Body of pancreas (tissue), 4 donors: Measurements from ENCODE around the gene GPRIN1.

ENCODE experiments used
- POLR2A ChIP-seq, 3 donors: fragments of 450-650 bp; IDR thresholded peaks; one replicate each; pipeline ENCODE4 v1.6.1; 2016; ENCODE audit warnings: antibody characterized with exemption in 3 of 3, mild to moderate bottlenecking in 2 of 3
- TF ChIP-seq, protein P1 (sequence below), 7 experiments: fragments of 450-650 bp in 4 of 7; fragments of 200-600 bp in 3 of 7; sonication (generic) in 3 of 7; IDR thresholded peaks; one replicate each; pipeline ENCODE4 v1.5.1; 2016 to 2019; ENCODE audit warnings: antibody characterized with exemption in 7 of 7

DNA sequence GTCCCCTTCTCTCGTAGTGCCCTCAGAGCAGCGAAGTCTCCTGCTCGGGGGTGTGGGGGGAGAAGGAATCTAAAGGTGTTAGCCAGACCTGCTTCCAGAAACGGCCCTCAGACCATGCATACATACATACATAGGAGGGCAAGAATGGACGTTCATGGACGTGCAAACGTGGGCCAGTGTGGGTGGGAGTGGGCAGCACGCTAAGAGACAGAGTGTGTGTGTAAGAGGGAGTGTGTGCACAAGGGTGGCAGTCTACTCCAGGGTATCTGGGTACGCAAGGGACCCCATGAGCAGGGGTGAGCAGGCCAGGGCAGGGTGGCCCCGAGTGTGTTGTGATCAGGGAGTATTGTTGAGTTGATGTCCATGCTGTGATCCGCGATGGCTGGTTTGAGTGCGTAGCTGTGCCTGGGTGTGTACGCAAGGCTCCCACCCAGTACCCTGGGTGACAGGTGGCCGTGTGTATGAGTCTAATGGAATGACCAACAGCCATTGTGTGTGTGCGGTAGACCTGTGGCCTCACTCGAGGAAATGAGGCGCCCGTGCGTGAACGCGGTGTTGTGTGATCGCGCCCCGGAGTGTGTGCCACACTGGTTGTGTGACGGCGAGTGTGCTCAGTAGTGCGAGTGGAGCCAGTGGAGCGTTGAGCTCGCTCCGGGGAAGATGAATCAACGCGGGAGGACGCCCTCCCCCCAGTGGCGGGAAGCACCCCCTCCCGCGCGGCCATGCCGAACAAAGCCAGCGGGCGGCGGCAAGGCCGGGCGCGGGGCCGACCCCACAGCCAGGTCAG is 826 bp downstream of the GPRIN1 start:
- TF ChIP-seq, protein P1, sequence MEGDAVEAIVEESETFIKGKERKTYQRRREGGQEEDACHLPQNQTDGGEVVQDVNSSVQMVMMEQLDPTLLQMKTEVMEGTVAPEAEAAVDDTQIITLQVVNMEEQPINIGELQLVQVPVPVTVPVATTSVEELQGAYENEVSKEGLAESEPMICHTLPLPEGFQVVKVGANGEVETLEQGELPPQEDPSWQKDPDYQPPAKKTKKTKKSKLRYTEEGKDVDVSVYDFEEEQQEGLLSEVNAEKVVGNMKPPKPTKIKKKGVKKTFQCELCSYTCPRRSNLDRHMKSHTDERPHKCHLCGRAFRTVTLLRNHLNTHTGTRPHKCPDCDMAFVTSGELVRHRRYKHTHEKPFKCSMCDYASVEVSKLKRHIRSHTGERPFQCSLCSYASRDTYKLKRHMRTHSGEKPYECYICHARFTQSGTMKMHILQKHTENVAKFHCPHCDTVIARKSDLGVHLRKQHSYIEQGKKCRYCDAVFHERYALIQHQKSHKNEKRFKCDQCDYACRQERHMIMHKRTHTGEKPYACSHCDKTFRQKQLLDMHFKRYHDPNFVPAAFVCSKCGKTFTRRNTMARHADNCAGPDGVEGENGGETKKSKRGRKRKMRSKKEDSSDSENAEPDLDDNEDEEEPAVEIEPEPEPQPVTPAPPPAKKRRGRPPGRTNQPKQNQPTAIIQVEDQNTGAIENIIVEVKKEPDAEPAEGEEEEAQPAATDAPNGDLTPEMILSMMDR (IDR thresholded peaks at IDR 0.05): no peak
- TF ChIP-seq POLR2A (IDR thresholded peaks at IDR 0.05): no peak
